Right kidney (tissue), 1 donor: ENCODE measurements around the gene ERC2.

Experiments used
- DNase-seq: peaks from one replicate; pipeline ENCODE4 v3.0.0-alpha.2; 2016

ERC2 gene

GRCh38 chr3:55911266-55911665 is 557.0 kb downstream of the ERC2 start:
- no peak for DNase-seq

GRCh38 chr3:55910543-55910942 is 557.7 kb downstream of the ERC2 start:
- DNase-seq, result no peak

GRCh38 chr3:55909373-55909772 is 558.9 kb downstream of the ERC2 start:
- DNase-seq, result no peak

GRCh38 chr3:55907616-55908015 is 560.7 kb downstream of the ERC2 start:
- DNase-seq, result no peak

GRCh38 chr3:55906896-55907295 is 561.4 kb downstream of the ERC2 start:
- no peak for DNase-seq

- no peak for DNase-seq
Measured at GRCh38 chr3:55904716-55905115, 563.6 kb downstream of the ERC2 start.

- DNase-seq, result no peak
Measured at GRCh38 chr3:55903680-55904079, 564.6 kb downstream of the ERC2 start.

- DNase-seq, result no peak
Measured at GRCh38 chr3:55902221-55902900, 565.9 kb downstream of the ERC2 start.

GRCh38 chr3:55899887-55900286 is 568.4 kb downstream of the ERC2 start:
- DNase-seq, result no peak

GRCh38 chr3:55897573-55898224 is 570.6 kb downstream of the ERC2 start:
- peak; percentile 20 for DNase-seq

- DNase-seq, result no peak
Measured at GRCh38 chr3:55895897-55896566, 572.2 kb downstream of the ERC2 start.

GRCh38 chr3:55894605-55895004 is 573.7 kb downstream of the ERC2 start:
- DNase-seq, result no peak

- DNase-seq, result no peak
Measured at GRCh38 chr3:55893045-55893664, 575.1 kb downstream of the ERC2 start.

GRCh38 chr3:55891106-55891505 is 577.2 kb downstream of the ERC2 start:
- no peak for DNase-seq

- no peak for DNase-seq
Measured at GRCh38 chr3:55888282-55888885, 579.9 kb downstream of the ERC2 start.

GRCh38 chr3:55885721-55886120 is 582.5 kb downstream of the ERC2 start:
- peak; percentile 17 for DNase-seq

- no peak for DNase-seq
Measured at GRCh38 chr3:55884491-55885285, 583.6 kb downstream of the ERC2 start.

GRCh38 chr3:55884066-55884465 is 584.2 kb downstream of the ERC2 start:
- DNase-seq, result no peak

- no peak for DNase-seq
Measured at GRCh38 chr3:55882006-55882405, 586.3 kb downstream of the ERC2 start.

GRCh38 chr3:55880357-55880756 is 587.9 kb downstream of the ERC2 start:
- no peak for DNase-seq

GRCh38 chr3:55879901-55880331 is 588.4 kb downstream of the ERC2 start:
- no peak for DNase-seq

GRCh38 chr3:55877703-55878102 is 590.6 kb downstream of the ERC2 start:
- DNase-seq, result no peak
